WERI-Rb-1 (cell line): Measurements from ENCODE around the gene EGLN1.

Experiments used
- DNase-seq: peaks from one replicate; pipeline ENCODE4 v3.0.0-alpha.2; 2020
- H3K27ac ChIP-seq: fragments of 250-450 bp; sonication (Bioruptor Pico); 2 replicates; pipeline ENCODE4 v1.5.1; 2020; ENCODE audit warnings: mild to moderate bottlenecking, moderate library complexity
- H3K27me3 ChIP-seq: fragments of 250-450 bp; sonication (Bioruptor Pico); 2 replicates; pipeline ENCODE4 v1.5.1; 2021; ENCODE audit warnings: mild to moderate bottlenecking, low read depth, moderate library complexity; ENCODE audit not compliant: insufficient read depth, severe bottlenecking
- H3K36me3 ChIP-seq: fragments of 250-450 bp; sonication (Bioruptor Pico); 2 replicates; pipeline ENCODE4 v1.5.1; 2020; ENCODE audit warnings: mild to moderate bottlenecking, moderate library complexity
- H3K4me3 ChIP-seq: 2 replicates; pipeline ENCODE4 v1.5.1; 2011; ENCODE audit warnings: low read depth, mild to moderate bottlenecking, control low read depth, low read length
- H3K9me3 ChIP-seq: fragments of 250-450 bp; sonication (Bioruptor Pico); 2 replicates; pipeline ENCODE4 v1.5.1; 2021; ENCODE audit warnings: mild to moderate bottlenecking, moderate library complexity; ENCODE audit not compliant: severe bottlenecking
- TF ChIP-seq, protein P1 (sequence below): IDR thresholded peaks from 2 replicates; pipeline ENCODE4 v1.5.1; 2011; ENCODE audit warnings: low read depth, mild to moderate bottlenecking, control low read depth, inconsistent platforms, low read length

EGLN1 gene

DNA sequence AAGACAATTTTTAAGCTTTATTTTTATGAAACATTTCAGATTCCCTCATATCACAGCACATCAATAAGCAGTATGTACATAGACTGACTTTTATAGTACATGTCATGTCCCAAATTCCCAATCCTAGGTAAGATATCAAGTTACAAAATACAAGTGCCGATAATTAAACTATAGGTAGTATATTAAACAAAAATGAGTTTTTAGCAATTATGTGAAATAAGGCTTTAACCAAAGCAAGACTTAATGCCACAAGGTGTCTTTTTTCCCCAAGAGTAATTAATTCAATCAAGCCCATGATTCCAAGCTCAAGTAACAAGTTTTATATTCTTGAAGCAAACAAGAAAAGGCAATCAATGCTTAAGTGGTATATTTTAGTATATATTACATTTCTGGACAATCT lies 89.3 kb downstream of the EGLN1 start:
- no peak overlapping the region for H3K27ac ChIP-seq
- TF ChIP-seq, protein P1, sequence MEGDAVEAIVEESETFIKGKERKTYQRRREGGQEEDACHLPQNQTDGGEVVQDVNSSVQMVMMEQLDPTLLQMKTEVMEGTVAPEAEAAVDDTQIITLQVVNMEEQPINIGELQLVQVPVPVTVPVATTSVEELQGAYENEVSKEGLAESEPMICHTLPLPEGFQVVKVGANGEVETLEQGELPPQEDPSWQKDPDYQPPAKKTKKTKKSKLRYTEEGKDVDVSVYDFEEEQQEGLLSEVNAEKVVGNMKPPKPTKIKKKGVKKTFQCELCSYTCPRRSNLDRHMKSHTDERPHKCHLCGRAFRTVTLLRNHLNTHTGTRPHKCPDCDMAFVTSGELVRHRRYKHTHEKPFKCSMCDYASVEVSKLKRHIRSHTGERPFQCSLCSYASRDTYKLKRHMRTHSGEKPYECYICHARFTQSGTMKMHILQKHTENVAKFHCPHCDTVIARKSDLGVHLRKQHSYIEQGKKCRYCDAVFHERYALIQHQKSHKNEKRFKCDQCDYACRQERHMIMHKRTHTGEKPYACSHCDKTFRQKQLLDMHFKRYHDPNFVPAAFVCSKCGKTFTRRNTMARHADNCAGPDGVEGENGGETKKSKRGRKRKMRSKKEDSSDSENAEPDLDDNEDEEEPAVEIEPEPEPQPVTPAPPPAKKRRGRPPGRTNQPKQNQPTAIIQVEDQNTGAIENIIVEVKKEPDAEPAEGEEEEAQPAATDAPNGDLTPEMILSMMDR: no peak
- H3K9me3 ChIP-seq: no peaks in the 10 kb centered on the region
- H3K27me3 ChIP-seq: no peaks in the 10 kb centered on the region
- peaks cover 26% of the 10 kb centered on the region for H3K36me3 ChIP-seq
- no peak overlapping the region for H3K4me3 ChIP-seq
- DNase-seq: no peak

DNA sequence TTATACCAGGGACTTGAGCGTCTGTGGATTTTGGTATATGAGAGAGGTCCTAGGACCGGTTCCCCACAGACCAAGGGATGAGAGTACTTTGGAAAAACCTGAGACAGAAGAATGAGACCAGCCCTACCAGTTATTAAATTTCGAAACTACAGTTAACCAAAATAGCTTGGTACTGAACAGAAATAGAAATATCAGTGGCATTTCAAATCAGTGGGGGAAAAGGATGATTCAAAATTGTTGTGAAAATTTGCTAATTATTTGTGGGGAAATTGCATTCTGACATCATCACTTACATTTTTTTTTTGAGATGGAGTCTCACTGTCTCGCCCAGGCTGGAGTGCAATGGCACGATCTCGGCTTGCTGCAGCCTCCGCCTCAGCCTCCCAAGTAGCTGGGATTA lies 92.6 kb downstream of the EGLN1 start:
- Histone ChIP-seq H3K9me3 (no peaks in the 10 kb centered on the region), H3K36me3 (peaks cover 8% of the 10 kb centered on the region), H3K27me3 (no peaks in the 10 kb centered on the region), H3K27ac (no peak overlapping the region), H3K4me3 (no peak overlapping the region)
- DNase-seq: no peak
- TF ChIP-seq, protein P1: no peak

DNA sequence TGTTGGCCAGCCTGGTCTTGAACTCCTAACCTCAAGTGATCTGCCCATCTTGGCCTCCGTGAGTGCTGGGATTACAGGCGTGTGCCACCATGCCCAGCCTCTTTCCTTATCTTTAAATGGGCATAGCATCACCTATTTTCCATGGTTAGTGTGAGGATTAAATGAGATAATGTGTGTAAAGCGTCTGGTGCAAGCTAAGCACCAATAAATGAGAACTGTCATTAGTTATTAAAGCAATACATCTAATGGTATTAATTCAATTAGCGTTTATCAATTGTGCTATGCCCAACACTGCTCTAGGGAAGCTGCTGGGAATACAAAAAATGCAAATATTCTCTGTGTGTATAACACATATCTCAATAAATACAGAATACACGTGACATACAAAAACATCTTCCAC lies 94.5 kb downstream of the EGLN1 start:
- TF ChIP-seq, protein P1: no peak
- no peaks in the 10 kb centered on the region for H3K36me3 ChIP-seq
- DNase-seq: no peak
- no peak overlapping the region for H3K4me3 ChIP-seq
- H3K9me3 ChIP-seq: no peaks in the 10 kb centered on the region
- H3K27ac ChIP-seq: no peak overlapping the region
- H3K27me3 ChIP-seq: no peaks in the 10 kb centered on the region

DNA sequence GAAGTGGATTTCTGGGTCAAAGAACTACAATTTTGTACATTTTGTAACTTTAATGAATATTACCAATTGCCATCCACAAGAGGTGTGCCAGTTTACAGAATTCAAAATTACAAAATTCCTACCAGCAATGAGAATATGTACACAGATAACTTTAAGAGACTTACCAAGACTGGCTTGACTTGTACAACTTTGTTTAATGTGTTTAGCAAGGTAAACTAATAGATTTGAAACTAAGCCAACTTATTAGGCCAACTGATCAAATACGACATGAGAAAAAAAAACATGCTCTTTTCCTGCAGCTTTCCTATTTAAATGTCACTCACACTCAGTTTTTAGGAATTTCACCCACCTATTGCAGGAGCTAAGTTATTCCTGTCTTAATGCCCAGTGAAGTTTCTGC lies 95.8 kb downstream of the EGLN1 start:
- DNase-seq: no peak
- no peaks in the 10 kb centered on the region for H3K9me3 ChIP-seq
- H3K36me3 ChIP-seq: no peaks in the 10 kb centered on the region
- TF ChIP-seq, protein P1: no peak
- H3K27ac ChIP-seq: no peak overlapping the region
- H3K27me3 ChIP-seq: no peaks in the 10 kb centered on the region
- H3K4me3 ChIP-seq: no peak overlapping the region

DNA sequence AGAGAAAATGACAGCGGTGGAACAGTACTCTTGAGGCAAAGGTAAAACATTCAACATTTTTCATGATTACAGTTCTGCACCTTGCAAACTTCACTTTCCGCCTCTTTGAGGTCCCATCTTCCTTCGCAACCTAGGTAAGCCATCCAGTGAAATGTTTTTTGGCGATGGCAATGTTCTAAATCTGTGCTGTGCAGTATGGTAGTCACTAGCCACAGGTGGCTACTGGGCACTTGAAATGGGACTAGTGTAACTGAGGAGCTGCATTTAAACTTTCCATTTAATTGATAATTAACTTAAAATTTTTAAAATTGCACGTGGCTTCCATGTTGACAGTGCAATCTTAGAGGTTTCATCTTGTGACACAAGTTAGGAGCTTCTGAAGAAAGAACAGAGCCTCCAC lies 97.4 kb downstream of the EGLN1 start:
- TF ChIP-seq, protein P1: no peak
- no peaks in the 10 kb centered on the region for H3K36me3 ChIP-seq
- no peaks in the 10 kb centered on the region for H3K27me3 ChIP-seq
- no peaks in the 10 kb centered on the region for H3K9me3 ChIP-seq
- no peak for DNase-seq
- H3K4me3 ChIP-seq: no peak overlapping the region
- H3K27ac ChIP-seq: no peak overlapping the region

DNA sequence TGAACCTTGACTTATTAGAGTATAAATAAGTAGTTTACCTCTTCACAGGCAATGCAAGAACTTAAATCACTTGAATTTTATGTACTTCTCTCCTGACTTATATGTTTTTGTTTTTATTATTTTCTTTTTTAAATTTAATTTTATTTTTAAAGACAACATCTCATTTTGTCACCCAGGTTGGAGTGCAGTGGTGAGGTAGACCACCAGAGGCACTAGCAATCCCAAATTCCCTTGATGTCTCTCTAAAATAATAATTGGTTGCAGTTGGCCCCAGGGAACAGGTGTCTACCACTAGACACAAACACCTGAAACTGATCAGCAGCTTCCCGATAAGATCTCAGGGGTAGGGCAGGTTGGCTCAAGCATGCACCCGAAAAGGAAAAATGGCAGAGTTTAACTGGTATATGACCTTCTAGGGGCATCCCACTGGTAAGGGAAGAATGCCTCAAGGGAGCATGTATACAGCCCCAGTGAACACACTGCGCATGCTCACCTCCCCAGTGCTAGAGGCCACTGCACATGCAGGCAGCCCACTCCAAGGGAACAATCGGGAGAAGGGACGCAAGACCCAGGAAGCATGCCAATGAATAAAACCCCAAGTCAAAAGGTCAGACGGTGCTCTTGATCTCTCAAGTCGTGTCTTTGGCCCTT lies 99.1 kb downstream of the EGLN1 start:
- no peaks in the 10 kb centered on the region for H3K27me3 ChIP-seq
- TF ChIP-seq, protein P1: 0 out of 2 replicates have a peak, but pooled peaks have one; percentile 14
- no peak for DNase-seq
- H3K27ac ChIP-seq: no peak overlapping the region
- no peak overlapping the region for H3K4me3 ChIP-seq
- no peaks in the 10 kb centered on the region for H3K9me3 ChIP-seq
- H3K36me3 ChIP-seq: no peaks in the 10 kb centered on the region
